OCI-M2 (cell line): ENCODE measurements around the gene ZNF280C.
"Not testable (repeated sequence)": the region's sequence is repeated elsewhere in the genome, so short reads cannot be mapped to it uniquely, and the experiment has no call there.

ENCODE experiments used
- DNase-seq: peaks from one replicate; lab custom pipeline; 2025; ENCODE audit not compliant: unreplicated experiment; lab: John Stamatoyannopoulos, UW

The ZNF280C gene

DNA sequence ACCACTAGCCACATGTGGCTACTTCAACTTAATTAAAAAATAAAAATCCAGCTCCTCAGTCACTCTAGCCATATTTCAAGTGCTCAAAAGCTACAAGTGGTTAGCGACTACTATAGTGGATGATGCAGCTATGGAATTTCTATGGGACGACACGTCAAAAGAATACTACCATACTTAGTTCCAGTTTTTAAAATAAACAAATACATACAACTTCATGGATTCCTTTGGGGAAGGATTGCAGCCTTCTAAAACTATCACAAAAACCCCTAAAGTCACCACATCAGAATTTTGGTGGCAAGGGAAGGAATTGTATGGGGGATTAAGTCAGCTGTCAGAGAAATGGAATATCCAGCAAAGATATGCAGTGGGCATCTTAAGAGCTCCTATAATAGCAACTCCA is 6.5 kb downstream of the ZNF280C start:
- no peak for DNase-seq

DNA sequence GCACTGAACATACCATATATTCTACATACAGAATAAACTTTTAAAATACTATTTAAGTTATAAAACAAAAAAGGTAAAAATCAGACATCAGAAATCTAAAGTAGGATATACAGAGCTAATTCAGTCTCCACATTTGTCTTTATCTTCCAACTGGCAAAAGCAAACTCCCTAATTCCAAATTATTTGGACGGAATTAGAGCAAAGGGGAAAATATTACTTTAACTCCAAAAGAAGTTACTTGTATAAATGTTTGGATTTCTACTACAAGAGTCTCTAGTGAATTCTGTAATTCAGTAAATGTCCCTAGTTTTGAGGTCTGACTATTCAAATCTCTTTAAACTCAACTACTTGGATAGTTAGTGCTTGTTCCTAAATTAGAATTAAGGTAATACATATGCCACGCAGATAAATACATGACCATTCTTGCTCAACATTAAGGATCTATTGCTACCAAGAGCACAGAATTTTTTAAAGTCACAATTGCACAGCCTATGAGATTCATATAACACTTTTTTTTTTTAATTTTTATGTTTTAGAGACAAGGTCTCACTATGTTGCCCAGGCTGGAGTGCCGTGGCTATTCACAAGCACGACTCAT is 7.3 kb downstream of the ZNF280C start:
- no peak for DNase-seq

DNA sequence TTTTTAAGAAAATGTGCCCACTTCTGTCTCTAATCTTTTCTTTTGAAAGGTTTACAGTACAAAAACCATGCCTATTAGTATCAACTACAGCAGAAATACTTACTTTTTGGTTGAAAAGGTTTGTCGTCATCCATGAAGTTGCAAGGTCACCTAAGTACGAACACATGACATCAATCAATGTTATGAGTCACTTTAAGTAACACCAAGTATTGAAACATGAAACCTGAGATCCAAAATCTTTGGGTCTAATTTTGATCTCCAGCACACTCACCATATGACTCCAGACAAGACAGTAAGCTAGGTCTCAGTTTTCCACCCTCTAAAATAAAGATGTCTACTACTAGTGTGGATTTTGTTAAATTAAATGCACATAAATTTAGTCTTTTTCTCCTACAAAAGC is 8.4 kb downstream of the ZNF280C start:
- DNase-seq = no peak

DNA sequence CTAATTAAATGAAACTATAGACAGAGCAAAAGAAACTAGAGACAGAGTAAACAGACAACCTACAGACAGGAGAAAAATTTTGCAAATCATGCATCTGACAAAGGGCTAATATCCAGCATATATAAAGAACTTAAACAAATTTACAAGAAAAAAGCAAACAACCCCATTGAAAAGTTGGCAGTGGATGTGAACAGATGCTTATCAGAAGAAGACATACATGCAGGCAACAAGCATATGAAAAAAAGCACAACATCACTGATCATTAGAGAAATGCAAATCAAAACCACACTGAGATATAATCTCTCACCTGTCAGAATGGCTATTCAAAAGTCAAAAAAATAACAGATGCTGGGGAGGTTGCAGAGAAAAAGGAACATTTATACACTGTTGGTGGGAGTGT is 14.8 kb downstream of the ZNF280C start:
- no peak for DNase-seq

DNA sequence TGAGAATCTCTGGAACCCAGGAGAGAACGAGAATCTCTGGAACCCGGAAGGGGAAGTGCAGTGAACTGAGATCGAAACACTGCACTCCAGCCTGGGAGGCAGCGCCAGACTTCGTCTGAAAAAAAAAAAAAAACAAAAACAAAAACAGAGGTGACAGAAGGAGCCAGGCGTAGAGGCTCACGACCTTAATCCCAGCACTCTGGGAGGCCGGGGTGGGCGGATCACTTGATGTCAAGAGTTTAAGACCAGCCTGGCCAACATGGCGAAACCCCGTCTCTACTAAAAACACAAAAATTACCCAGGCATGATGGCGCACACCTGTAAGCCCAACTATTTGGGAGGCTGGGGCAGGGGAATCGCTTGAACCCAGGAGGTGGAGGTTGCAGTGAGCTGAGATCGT is 17.0 kb downstream of the ZNF280C start:
- DNase-seq = no peak

DNA sequence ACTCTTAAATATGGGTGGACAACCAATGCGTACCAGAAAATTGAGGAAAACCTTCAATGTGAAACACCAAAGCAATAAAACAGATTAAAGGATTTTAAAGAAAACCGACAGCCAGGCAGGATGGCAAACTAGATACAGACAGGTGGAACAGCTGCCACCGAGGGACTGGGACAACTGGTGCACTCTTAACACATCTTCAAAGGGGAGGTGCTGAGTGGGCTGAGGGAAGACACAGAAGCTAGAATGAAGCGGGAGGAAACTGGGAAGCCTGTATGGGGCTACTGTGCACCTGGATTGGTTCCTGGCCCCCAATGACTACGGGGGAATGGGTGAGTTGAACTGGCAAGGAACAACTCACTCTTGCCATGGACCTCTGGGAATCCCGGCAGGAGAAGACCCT is 20.7 kb downstream of the ZNF280C start:
- DNase-seq = no peak

DNA sequence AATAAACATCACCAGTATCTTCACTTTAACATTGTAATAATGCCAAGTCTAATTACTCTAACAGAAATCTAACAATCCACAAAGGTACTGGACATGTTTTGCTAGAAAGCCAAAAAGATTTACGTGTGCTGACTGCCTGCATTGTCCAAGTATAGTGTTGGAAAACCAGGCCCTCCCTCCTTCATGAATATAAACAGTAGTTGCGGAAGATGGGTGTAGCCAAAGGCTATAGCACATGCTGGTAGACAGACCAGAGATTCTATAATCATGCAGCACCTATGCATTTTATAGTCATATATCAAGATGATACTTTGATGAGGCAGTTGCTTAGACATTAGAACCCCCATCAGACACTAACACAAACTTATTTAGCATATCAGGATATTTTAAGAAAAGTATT is 22.6 kb downstream of the ZNF280C start:
- DNase-seq = no peak

DNA sequence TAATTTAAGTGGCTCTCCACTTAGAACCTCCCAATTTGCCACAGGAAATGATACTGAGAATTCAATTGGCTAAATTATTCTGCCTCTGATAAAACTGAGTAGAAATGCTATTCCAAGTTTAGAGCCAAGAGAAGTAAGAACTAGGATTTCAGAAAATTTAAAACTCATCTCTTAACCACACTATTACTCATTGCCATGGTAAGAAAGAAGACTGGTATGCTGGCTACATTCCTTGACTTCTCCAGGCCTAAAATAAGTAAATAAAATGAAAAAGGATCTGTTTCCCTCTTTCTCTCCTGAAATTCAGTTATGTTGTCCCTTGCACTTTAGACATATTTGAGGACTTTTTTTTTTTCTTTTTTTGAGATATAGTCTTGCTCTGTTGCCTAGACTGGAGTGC is 23.3 kb downstream of the ZNF280C start:
- no peak for DNase-seq

DNA sequence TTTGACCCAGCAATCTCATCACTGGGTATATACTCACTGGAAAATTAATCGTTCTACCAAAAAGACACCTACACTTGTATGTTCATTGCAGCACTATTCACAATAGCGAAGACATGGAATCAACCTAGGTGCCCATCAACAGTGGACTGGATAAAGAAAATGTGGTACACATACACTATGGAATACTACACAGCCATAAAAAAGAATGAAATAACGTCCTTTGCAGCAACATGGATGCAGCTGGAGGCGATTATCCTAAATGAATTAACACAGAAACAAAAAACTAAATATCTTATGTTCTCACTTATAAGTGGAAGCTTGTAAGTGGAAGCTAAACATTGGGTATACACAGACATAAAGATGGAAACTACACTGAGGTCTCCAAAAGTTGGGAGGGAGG is 37.5 kb downstream of the ZNF280C start:
- DNase-seq = not testable (repeated sequence)

DNA sequence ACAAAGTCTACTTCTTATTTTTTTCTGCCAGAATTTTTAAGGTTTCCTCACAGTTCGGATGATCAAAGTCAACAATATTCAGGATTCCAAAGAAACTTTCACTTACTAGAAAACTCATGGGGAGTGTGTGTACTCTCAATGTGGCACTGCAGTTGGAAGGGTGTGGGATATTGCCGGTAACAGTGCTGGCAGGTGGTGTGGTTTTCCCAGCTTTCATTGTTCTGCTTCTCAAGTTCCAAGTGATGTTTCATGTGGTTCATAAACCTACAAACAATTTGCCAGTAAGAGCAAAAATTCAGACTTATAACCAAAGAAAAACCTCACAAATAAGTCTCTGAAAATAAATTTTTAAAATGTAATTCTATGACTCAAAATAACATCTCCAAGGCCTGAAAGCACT is 39.8 kb downstream of the ZNF280C start:
- no peak for DNase-seq

DNA sequence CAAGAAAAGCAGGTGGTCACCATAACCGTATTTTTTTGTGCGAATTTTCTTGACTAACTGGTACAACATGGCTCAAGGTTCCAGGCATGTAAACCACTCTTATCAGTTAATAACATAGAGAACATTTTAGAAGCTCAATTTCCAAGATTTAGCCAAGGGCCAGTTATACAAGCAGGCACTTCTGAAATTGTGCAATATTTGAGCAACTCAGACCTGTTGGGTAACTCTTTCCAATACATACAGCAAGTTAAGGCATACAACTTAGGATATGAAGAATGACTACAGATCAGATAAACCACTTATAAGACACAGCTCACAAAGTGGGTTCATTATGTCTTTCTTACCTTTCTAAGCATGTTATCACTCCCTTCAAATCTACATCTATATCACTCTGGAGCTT is 43.9 kb downstream of the ZNF280C start:
- no peak for DNase-seq

DNA sequence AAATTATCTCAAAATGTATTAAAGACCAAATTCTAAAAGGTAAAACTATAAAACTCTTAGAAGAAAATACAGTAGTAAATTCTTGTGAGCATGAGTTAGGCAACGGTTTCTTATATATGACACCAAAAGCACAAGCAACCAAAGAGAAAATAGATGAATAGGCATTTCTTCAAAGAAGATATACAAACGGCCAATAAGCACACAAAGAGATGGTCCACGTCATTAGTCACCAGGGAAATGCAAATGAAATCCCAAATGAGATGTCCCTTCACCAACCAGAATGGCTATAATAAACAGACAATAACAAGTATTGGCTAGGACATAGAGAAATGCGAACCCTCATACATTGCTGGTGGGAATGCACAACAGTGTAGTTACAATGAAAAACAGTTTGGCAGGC is 52.4 kb downstream of the ZNF280C start:
- no peak for DNase-seq

DNA sequence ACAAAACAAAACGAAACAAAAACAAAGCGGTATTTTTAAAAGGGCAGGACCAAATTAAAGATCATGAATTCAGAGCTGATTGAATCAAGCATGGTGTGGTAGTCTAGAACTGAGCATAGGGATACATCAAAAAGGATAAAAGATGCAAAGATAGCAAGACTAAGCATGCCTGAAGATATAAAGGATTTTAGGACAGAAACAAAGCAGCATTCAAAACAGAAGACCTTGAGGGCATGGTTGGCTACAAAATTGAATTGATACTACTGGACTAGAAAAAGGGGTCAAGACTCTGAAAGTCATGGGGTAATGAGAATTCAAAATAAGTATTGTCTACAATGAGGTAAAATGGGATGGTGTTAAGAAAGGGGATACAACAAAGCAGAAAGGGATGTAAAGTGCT is 55.3 kb downstream of the ZNF280C start:
- DNase-seq = no peak

DNA sequence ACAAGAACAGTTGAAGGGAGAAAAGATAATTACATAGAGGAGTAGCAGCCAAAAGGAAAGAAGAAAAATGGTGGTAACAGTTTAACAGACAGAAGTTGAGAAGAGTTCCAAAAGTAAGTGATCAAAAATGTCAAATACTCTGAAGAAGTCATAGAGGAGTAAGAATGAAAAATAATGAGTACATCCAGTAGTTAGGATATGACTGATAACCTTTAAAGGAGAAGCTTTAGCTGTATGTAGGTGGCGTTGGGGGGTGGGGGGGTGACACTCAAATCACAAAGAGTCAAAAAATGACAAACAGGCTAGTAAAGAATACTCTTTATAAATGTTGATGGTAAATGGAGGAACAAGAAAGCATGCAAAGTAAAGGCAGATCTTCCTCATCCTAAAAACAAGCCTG is 56.3 kb downstream of the ZNF280C start:
- no peak for DNase-seq

DNA sequence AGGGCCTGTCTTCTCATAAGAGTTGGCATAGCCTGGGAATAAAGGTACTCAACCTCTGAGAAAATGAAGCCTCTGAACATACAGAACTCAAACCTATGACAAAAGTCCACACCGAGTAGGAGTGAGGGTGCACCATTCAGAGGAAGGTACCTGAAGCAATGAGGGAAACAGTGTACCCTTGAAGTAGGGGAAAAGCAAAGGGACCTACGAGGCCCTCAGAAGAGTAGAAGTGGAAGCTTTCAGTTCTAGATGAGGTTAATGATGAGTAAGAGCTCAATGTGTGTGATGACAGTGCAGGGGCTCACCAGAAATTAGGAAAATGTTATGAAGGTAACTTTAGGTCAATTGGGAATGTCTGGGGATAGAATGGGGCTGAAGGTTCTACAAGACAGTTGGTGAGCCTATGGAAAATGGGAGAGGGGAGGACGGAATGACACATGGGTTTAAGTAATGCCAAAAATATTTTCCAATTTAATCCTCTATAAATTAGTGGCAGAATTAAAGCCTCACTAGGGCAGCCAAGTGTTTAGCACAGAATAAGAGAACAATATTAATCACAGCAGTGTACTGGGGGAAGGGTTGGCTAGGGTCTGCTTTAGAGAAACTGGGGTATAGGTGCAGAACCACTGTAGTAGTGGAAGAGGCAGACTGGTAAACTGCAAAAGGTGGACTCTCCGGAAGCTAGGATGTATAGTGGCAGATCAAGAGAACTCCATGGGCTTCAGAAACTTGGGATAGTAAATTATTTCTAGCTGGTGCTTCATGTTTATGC is 57.1 kb downstream of the ZNF280C start:
- no peak for DNase-seq

DNA sequence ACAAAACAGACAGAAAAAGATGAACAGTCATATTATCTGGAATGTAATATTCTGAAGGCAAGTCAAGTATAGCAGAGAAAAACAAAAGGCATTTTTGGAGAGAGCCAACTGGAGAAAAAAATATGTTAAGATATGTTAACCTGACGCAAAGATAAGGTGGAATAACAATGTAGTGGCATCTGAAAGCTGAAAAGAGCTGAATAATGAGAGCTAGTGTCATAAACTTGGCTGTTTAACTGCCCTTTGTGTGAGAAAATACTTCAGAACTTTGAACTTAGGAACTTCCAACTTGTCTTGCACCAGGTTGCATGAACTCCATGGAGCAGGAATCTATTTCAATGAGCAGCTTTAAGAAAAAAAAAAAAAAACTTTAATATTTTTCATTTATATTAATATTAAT is 64.1 kb downstream of the ZNF280C start:
- DNase-seq = no peak

DNA sequence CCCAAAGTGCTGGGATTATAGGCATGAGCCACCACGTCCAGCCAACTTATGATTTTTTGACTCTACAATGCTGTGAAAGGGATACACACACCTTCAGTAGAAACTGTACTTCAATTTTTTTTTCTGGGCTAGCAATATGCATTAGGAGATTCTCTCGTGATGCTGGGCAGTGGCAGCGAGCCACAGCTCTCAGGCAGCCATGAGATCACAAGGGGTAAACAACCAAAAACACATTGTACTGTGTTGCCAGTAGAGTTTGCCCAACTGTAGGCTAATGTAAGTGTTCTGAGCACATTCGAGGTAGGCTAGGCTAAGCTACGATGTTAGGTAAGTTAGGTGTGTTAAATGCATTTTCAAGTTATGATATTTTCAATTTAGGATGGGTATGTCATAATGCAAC is 71.2 kb downstream of the ZNF280C start:
- DNase-seq = no peak

DNA sequence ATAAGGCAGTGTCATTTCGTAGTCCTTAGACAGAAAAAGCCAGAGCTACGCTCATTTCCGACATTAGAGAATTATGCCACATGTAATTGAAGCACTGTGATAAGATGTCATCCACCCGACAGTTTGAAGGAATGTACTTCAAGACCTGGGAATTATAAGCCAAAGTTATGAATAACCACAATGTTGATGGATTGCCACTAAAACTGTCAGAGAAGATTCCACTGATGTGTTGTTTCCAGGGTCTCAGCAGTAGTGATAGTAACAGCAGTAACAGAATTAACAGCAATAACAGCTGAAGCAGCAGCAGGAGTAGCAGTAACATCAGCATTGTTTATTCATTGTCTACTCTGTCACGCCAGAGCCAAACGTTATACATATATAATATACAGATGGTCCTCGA is 72.2 kb downstream of the ZNF280C start:
- DNase-seq = no peak

DNA sequence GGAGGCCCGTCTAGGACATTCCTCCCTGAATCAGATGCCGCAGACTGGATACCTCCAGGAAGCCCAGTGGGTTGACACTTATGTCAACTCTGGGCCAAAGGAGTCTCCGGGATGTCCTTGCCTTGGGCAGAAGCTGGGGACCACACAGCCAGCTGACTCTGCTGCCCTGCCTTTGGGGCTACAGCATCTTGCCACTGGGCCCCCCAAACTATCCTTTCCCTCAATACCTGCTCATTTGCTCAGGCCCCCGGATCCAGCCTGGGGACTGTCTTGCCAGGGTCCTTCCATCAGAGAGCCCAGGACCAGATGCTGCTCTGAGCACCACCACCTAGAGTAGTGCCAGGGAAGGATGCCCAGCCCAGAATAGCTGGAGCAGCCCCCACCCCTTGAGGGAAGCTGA is 77.9 kb downstream of the ZNF280C start:
- no peak for DNase-seq

DNA sequence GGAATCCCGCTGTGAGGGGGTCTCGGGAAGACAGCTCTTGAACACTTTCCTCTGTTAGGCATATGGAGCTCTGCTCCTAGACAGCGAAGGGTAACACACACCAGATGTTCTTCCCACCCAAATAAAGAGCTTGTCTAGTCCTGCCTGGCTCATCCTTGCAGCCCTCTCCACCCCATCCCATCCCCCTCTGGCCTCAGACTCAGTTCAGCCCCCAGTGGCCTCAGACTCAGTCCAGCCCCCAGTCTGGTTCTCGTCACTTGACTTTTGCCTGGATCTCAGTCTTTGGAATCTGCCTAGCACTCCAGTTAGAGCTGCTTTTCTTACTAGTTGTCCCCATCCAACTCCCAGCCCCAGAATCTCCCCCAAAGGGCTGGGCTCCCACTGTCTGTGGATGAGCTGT is 82.0 kb downstream of the ZNF280C start:
- no peak for DNase-seq

DNA sequence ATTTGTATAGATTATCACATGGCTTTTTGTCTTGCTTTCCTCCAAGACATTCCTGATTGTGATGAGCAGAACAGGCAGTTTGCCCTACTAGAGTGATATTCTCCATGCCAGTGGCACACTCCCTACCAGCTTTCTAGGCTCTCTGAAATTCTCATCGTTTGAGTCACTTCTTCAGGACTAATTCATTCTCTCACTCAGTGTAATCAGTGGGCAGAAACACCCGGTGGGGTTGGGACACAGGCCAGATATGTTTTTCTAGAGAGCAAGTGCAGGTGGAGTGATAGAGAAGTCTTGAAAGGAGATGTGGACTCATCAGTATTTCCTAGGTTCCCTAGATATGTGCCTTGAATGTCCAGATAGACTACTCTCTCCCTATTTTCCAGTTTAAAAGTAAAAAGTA is 83.8 kb downstream of the ZNF280C start:
- no peak for DNase-seq

DNA sequence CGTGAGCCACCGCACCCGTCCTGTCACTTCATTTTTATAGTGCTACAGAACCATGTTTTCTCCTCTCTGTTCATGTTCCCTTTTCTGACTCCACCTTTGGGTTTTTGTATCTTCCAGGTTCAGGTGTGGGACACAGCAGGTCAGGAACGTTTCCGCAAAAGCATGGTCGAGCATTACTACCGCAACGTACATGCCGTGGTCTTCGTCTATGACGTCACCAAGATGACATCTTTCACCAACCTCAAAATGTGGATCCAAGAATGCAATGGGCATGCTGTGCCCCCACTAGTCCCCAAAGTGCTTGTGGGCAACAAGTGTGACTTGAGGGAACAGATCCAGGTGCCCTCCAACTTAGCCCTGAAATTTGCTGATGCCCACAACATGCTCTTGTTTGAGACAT is 84.5 kb downstream of the ZNF280C start:
- DNase-seq = no peak

DNA sequence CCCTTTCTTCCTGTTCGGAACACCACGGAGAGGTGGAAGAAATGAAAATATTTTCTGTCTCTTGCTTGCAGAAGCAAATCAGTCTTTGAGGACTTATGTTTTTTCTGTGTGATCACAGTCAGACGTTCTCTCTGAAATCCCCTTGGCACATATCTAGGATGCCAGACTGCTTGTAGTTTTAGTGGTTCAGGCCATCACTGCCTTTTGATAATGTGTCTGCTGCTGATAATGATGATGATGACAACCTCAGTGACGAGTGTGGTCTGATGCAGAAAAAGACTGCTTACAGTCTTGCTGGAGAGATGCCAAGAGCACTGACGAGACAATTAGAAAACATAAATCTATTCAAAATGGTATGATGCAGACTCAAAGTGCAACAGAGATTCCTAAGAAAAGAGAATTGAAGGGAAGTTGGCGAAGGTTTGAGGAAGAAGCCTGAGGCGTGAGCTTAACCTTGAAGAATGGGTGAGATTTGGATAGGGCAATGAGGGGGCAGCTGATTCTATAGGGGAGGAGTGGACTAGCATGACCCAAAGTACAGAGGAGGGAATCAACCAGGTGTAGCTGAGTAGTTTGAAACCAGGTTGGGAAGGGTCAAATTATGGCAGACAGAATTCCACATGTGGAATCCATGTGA is 89.0 kb downstream of the ZNF280C start:
- peak; percentile 6 for DNase-seq
